NCI-H82 (cell line): Measurements from ENCODE around the gene ERICH3.

Experiments
- DNase-seq: peaks from one replicate; lab custom pipeline; 2025; lab: John Stamatoyannopoulos, UW

Gene ERICH3

GRCh38 chr1:74673351-74674111 is at the start of gene ERICH3:
ERICH3 (minus strand) TSS chr1:74673792; CDS start chr1:74673519, 273 bp downstream.
- no peak for DNase-seq

- DNase-seq = no peak
These were observed 44.0 kb upstream of the ERICH3 start for GRCh38 chr1:74717626-74718025.

- DNase-seq = no peak
These were observed 43.2 kb upstream of the ERICH3 start for GRCh38 chr1:74716822-74717221.

GRCh38 chr1:74715806-74716205 is 42.2 kb upstream of the ERICH3 start:
- no peak for DNase-seq

- no peak for DNase-seq
These were observed 41.6 kb upstream of the ERICH3 start for GRCh38 chr1:74715236-74715502.

- DNase-seq = no peak
These were observed 41.0 kb upstream of the ERICH3 start for GRCh38 chr1:74714429-74715235.

GRCh38 chr1:74713849-74714248 is 40.3 kb upstream of the ERICH3 start:
- DNase-seq = no peak

GRCh38 chr1:74712881-74713280 is 39.3 kb upstream of the ERICH3 start:
- no peak for DNase-seq

- no peak for DNase-seq
These were observed 30.0 kb upstream of the ERICH3 start for GRCh38 chr1:74703386-74704182.

GRCh38 chr1:74699331-74699730 is 25.7 kb upstream of the ERICH3 start:
- no peak for DNase-seq

GRCh38 chr1:74697832-74698231 is 24.2 kb upstream of the ERICH3 start:
- DNase-seq = no peak

GRCh38 chr1:74693473-74693872 is 19.9 kb upstream of the ERICH3 start:
- no peak for DNase-seq

- no peak for DNase-seq
These were observed 17.3 kb upstream of the ERICH3 start for GRCh38 chr1:74690909-74691308.

- no peak for DNase-seq
These were observed 16.7 kb upstream of the ERICH3 start for GRCh38 chr1:74690364-74690696.

- DNase-seq = peak; percentile 81
These were observed 16.2 kb upstream of the ERICH3 start for GRCh38 chr1:74689621-74690363.

- peak; percentile 80 for DNase-seq
These were observed 13.3 kb upstream of the ERICH3 start for GRCh38 chr1:74686928-74687327.

GRCh38 chr1:74684301-74684700 is 10.7 kb upstream of the ERICH3 start:
- no peak for DNase-seq

- DNase-seq = no peak
These were observed 10.1 kb upstream of the ERICH3 start for GRCh38 chr1:74683656-74684055.

GRCh38 chr1:74681851-74682250 is 8.3 kb upstream of the ERICH3 start:
- DNase-seq = no peak

GRCh38 chr1:74681449-74681848 is 7.9 kb upstream of the ERICH3 start:
- DNase-seq = no peak

- DNase-seq = no peak
These were observed 7.4 kb upstream of the ERICH3 start for GRCh38 chr1:74681001-74681400.

GRCh38 chr1:74679811-74680210 is 6.2 kb upstream of the ERICH3 start:
- DNase-seq = no peak
